PC-9 (cell line): ENCODE results near the gene NECAB3. TPM values are rescaled to one million over a fixed set of nuclear protein-coding genes. Genes with fewer than 3 reads are reported as not detected.
"Not testable (repeated sequence)": the region's sequence is repeated elsewhere in the genome, so short reads cannot be mapped to it uniquely, and the experiment has no call there.

Experiments used
- BruUV-seq: library from RNA; stranded (reverse); fragments of 400-500 nt; replicated peaks from 2 replicates; lab custom pipeline; 2021; lab: Mats Ljungman, UMichigan
- CTCF ChIA-PET: fragments of 300-600 bp; sonication (Branson Sonifier 250); formaldehyde crosslinking; loops from one replicate; lab custom pipeline; 2022; ENCODE audit warnings: antibody characterized with exemption; lab: Charles Lee
- POLR2A ChIA-PET: fragments of 300-600 bp; sonication (Branson Sonifier 250); formaldehyde crosslinking; loops from one replicate; lab custom pipeline; 2022; ENCODE audit warnings: antibody characterized with exemption; ENCODE audit not compliant: unreplicated experiment; lab: Charles Lee
- DNase-seq, 2 experiments: peaks; one replicate each; pipeline versions ENCODE4 v3.0.0 to v3.0.0-alpha.2; 2015 to 2022; ENCODE audit warnings: mixed read lengths in 1 of 2
- H2AFZ ChIP-seq: fragments of 200-600 bp; sonication (generic); 2 replicates; pipeline ENCODE4 v1.8.1; 2017; ENCODE audit warnings: antibody characterized with exemption
- H3F3A ChIP-seq: fragments of 200-600 bp; sonication (generic); 2 replicates; pipeline ENCODE4 v1.8.1; 2017; ENCODE audit warnings: antibody characterized with exemption, mild to moderate bottlenecking, low read depth; ENCODE audit not compliant: insufficient read depth
- H3K27ac ChIP-seq: fragments of 200-600 bp; sonication (generic); 2 replicates; pipeline ENCODE4 v1.6.1; 2016; ENCODE audit warnings: mixed run types
- H3K27me3 ChIP-seq: fragments of 200-600 bp; sonication (generic); 2 replicates; pipeline ENCODE4 v1.6.1; 2016; ENCODE audit warnings: low read depth, mixed run types; ENCODE audit not compliant: insufficient read depth
- H3K36me3 ChIP-seq: fragments of 200-600 bp; sonication (generic); 2 replicates; pipeline ENCODE4 v1.6.1; 2016; ENCODE audit warnings: low read depth, mixed run types
- H3K4me1 ChIP-seq: fragments of 200-600 bp; sonication (generic); replicated peaks from 2 replicates; pipeline ENCODE4 v1.6.1; 2016; ENCODE audit warnings: mixed run types; ENCODE audit not compliant: insufficient read depth
- H3K4me2 ChIP-seq: fragments of 200-600 bp; sonication (generic); 2 replicates; pipeline ENCODE4 v1.6.1; 2017; ENCODE audit warnings: mixed run types
- H3K4me3 ChIP-seq: fragments of 200-600 bp; sonication (generic); 2 replicates; pipeline ENCODE4 v1.6.1; 2016; ENCODE audit warnings: mixed run types
- H3K79me2 ChIP-seq: fragments of 200-600 bp; sonication (generic); 2 replicates; pipeline ENCODE4 v1.6.1; 2017; ENCODE audit warnings: low read depth, mixed run types
- H3K9me2 ChIP-seq: fragments of 200-600 bp; sonication (generic); 2 replicates; pipeline ENCODE4 v1.8.1; 2017; ENCODE audit warnings: mild to moderate bottlenecking; ENCODE audit not compliant: insufficient read depth
- H3K9me3 ChIP-seq: fragments of 200-600 bp; sonication (generic); 2 replicates; pipeline ENCODE4 v1.8.1; 2016; ENCODE audit warnings: low read depth; ENCODE audit not compliant: insufficient read depth
- H4K20me1 ChIP-seq: fragments of 200-600 bp; sonication (generic); 2 replicates; pipeline ENCODE4 v1.8.1; 2017; ENCODE audit not compliant: insufficient read depth
- EZH2 ChIP-seq: fragments of 200-600 bp; sonication (generic); IDR thresholded peaks from 2 replicates; pipeline ENCODE4 v1.8.0; 2017; ENCODE audit warnings: antibody characterized with exemption, low read depth
- intact Hi-C: fragments of 100-400 bp; cut with micrococcal nuclease; formaldehyde crosslinking; loops from one replicate; pipeline ENCODE4 v1.10.0; 2022; ENCODE audit not compliant: unreplicated experiment
- total RNA-seq: library from RNA; stranded (reverse); gene quantifications from 2 replicates; pipeline ENCODE4 v1.2.3, GENCODE V29; 2021
- TF ChIP-seq, protein P1 (sequence below): fragments of 200-600 bp; sonication (generic); conservative IDR thresholded peaks from 2 replicates; pipeline ENCODE4 v1.6.1; 2017; ENCODE audit warnings: mixed run types, antibody characterized with exemption, mild to moderate bottlenecking, moderate library complexity

NECAB3 gene
- total RNA-seq, 1 experiment from 2014 or later = 72.1 TPM

- H3K79me2 ChIP-seq = no peaks in the 10 kb centered on the region
- H4K20me1 ChIP-seq = no peaks in the 10 kb centered on the region
- no peak for DNase-seq
- no peak overlapping the region for H2AFZ ChIP-seq
- ChIA-PET POLR2A (no interaction called here), CTCF (no interaction called here)
- BruUV-seq = no TSS peak
- no peak overlapping the region for H3K4me3 ChIP-seq
- H3K4me1 ChIP-seq = 0 out of 2 replicates have a peak, but pooled peaks cover 4% of the 10 kb centered on the region
- H3K27ac ChIP-seq = no peak overlapping the region
- intact Hi-C loops = no loop called here
- no peak overlapping the region for H3K4me2 ChIP-seq
- peaks cover 7% of the 10 kb centered on the region; the same call in 1 of the 2 replicates for H3F3A ChIP-seq
- H3K27me3 ChIP-seq = no peaks in the 10 kb centered on the region
- H3K36me3 ChIP-seq = no peaks in the 10 kb centered on the region
- H3K9me3 ChIP-seq = no peaks in the 10 kb centered on the region
- H3K9me2 ChIP-seq = no peaks in the 10 kb centered on the region
- TF ChIP-seq EZH2 = no peak
- TF ChIP-seq, protein P1, sequence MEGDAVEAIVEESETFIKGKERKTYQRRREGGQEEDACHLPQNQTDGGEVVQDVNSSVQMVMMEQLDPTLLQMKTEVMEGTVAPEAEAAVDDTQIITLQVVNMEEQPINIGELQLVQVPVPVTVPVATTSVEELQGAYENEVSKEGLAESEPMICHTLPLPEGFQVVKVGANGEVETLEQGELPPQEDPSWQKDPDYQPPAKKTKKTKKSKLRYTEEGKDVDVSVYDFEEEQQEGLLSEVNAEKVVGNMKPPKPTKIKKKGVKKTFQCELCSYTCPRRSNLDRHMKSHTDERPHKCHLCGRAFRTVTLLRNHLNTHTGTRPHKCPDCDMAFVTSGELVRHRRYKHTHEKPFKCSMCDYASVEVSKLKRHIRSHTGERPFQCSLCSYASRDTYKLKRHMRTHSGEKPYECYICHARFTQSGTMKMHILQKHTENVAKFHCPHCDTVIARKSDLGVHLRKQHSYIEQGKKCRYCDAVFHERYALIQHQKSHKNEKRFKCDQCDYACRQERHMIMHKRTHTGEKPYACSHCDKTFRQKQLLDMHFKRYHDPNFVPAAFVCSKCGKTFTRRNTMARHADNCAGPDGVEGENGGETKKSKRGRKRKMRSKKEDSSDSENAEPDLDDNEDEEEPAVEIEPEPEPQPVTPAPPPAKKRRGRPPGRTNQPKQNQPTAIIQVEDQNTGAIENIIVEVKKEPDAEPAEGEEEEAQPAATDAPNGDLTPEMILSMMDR = no peak
Observed at GRCh38 chr20:33701629-33702450, 27.6 kb upstream of the NECAB3 start.

- H3K4me1 ChIP-seq, H2AFZ ChIP-seq, H3K9me2 ChIP-seq, H3K9me3 ChIP-seq, H4K20me1 ChIP-seq, H3K36me3 ChIP-seq, intact Hi-C loops, CTCF ChIA-PET, BruUV-seq, H3K4me2 ChIP-seq, H3K4me3 ChIP-seq, POLR2A ChIA-PET, H3F3A ChIP-seq, H3K27ac ChIP-seq, H3K79me2 ChIP-seq, H3K27me3 ChIP-seq, DNase-seq: not testable (repeated sequence)
Observed at GRCh38 chr20:33700696-33701441, 26.6 kb upstream of the NECAB3 start.

- POLR2A ChIA-PET, BruUV-seq, H3K9me3 ChIP-seq, H3K4me1 ChIP-seq, H4K20me1 ChIP-seq, H3K79me2 ChIP-seq, H3K9me2 ChIP-seq, H3K27ac ChIP-seq, CTCF ChIA-PET, H3K27me3 ChIP-seq, intact Hi-C loops, H3K4me3 ChIP-seq, H3K4me2 ChIP-seq, H2AFZ ChIP-seq, DNase-seq, H3F3A ChIP-seq, H3K36me3 ChIP-seq: not testable (repeated sequence)
Observed at GRCh38 chr20:33698966-33699365, 24.7 kb upstream of the NECAB3 start.

DNA sequence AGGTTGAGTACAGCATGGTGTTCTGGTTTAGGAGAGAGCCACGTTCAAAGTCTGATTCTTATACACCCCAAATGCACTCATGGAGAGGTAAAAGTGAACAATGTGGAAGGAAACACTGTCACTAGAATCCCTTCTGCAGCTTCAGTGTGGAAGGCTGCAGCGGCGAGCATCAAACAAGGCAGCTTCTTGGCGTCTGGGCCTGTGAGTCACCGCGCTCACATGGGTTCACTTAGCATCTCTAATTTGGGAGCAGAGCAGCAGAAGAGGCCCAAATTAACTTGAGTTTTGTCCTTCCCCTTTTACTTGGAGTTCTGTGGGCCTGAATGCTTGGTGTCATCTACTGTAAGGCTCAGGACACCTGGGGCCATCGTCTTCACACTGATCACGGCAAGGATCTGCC, 22.9 kb upstream of the NECAB3 start:
- Histone ChIP-seq H3K36me3 (no peaks in the 10 kb centered on the region), H3K9me3 (no peaks in the 10 kb centered on the region), H3K79me2 (no peaks in the 10 kb centered on the region), H3K9me2 (no peaks in the 10 kb centered on the region), H3K27me3 (no peaks in the 10 kb centered on the region), H3K27ac (no peak overlapping the region), H3K4me2 (no peak overlapping the region), H4K20me1 (no peaks in the 10 kb centered on the region), H3F3A (no peaks in the 10 kb centered on the region), H2AFZ (no peak overlapping the region), H3K4me1 (no peaks in the 10 kb centered on the region), H3K4me3 (no peak overlapping the region)
- intact Hi-C loops = no loop called here
- CTCF ChIA-PET = no interaction called here
- POLR2A ChIA-PET = no interaction called here
- BruUV-seq = no TSS peak
- TF ChIP-seq EZH2 = no peak
- TF ChIP-seq, protein P1 = no peak
- no peak for DNase-seq
